ENCODE measurements around the gene SLC22A17.

DNA sequence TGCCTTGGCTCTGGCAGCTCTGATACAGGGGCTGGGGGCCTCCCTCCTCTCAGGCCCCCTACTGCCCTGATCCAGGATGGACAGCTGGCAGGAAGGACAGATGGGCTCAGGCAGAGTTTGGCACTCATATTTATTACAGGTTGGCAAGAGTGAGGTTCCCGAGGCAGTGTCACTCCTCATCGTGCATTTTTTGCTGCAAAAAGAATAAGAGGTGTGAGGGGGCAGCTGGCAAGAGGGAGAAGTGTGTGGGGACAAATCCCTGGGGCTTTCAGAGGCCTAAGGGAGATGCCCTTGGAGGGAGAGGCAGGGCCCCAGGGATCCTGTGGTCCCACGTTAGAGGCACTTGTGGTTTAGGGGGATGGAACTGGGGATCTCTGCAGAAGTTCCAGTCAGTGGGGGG is 29.2 kb upstream of the SLC22A17 start:
- TF ChIP-seq, protein P1, sequence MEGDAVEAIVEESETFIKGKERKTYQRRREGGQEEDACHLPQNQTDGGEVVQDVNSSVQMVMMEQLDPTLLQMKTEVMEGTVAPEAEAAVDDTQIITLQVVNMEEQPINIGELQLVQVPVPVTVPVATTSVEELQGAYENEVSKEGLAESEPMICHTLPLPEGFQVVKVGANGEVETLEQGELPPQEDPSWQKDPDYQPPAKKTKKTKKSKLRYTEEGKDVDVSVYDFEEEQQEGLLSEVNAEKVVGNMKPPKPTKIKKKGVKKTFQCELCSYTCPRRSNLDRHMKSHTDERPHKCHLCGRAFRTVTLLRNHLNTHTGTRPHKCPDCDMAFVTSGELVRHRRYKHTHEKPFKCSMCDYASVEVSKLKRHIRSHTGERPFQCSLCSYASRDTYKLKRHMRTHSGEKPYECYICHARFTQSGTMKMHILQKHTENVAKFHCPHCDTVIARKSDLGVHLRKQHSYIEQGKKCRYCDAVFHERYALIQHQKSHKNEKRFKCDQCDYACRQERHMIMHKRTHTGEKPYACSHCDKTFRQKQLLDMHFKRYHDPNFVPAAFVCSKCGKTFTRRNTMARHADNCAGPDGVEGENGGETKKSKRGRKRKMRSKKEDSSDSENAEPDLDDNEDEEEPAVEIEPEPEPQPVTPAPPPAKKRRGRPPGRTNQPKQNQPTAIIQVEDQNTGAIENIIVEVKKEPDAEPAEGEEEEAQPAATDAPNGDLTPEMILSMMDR (IDR thresholded peaks at IDR 0.05; ENCODE audit: insufficient read depth, low read depth, low read length), result no peak
- TF ChIP-seq EZH2 (IDR thresholded peaks at IDR 0.05; ENCODE audit: insufficient read depth, low read length), result no peak

Data from astrocyte (in vitro differentiated cells and primary cell).